HepG2 (cell line): Measurements from ENCODE around the gene ZDHHC7. TPM values are rescaled to one million over a fixed set of nuclear protein-coding genes. Genes with fewer than 3 reads are reported as not detected.

Source experiments
- ADNP ChIP-seq: sonication (generic); formaldehyde crosslinking; IDR thresholded peaks from 2 replicates; pipeline ENCODE4 v1.4.0; 2020; ENCODE audit warnings: missing genetic modification reagents
- ARID2 ChIP-seq: sonication (generic); formaldehyde crosslinking; IDR thresholded peaks from 2 replicates; pipeline ENCODE4 v1.8.1; 2022; ENCODE audit warnings: mild to moderate bottlenecking, missing genetic modification reagents, borderline replicate concordance
- CHD2 ChIP-seq: IDR thresholded peaks from 2 replicates; pipeline ENCODE4 v1.6.1; 2011; ENCODE audit warnings: low read depth, low read length, improper control_type of control experiment
- DBP ChIP-seq: sonication (generic); formaldehyde crosslinking; IDR thresholded peaks from 2 replicates; pipeline ENCODE4 v1.4.0; 2020; ENCODE audit warnings: missing genetic modification reagents; ENCODE audit errors: not compliant biosample characterization
- ERF ChIP-seq: IDR thresholded peaks from 2 replicates; pipeline ENCODE4 v1.6.1; 2018; ENCODE audit warnings: missing biosample characterization, missing genetic modification reagents
- EZH2 ChIP-seq: conservative IDR thresholded peaks from 2 replicates; pipeline ENCODE4 v1.6.1; 2012; ENCODE audit warnings: mild to moderate bottlenecking, low read depth, low read length, moderate library complexity
- HBP1 ChIP-seq: IDR thresholded peaks from 2 replicates; pipeline ENCODE4 v1.6.1; 2016; ENCODE audit warnings: low read depth, control low read depth
- KDM5B ChIP-seq: sonication (generic); formaldehyde crosslinking; IDR thresholded peaks from 2 replicates; pipeline ENCODE4 v1.4.0; 2020; ENCODE audit warnings: missing genetic modification reagents, mild to moderate bottlenecking, borderline replicate concordance
- KLF15 ChIP-seq: sonication (generic); formaldehyde crosslinking; IDR thresholded peaks from 2 replicates; pipeline ENCODE4 v1.8.1; 2023; ENCODE audit warnings: borderline replicate concordance, mild to moderate bottlenecking, inconsistent platforms, missing genetic modification reagents, mixed read lengths
- MAFG ChIP-seq: sonication (generic); formaldehyde crosslinking; IDR thresholded peaks from 2 replicates; pipeline ENCODE4 v1.5.1; 2020; ENCODE audit warnings: mild to moderate bottlenecking, missing genetic modification reagents
- NCOA5 ChIP-seq: sonication (generic); formaldehyde crosslinking; IDR thresholded peaks from 2 replicates; pipeline ENCODE4 v1.4.0; 2020; ENCODE audit warnings: missing genetic modification reagents
- NFIB ChIP-seq: sonication (generic); formaldehyde crosslinking; IDR thresholded peaks from 2 replicates; pipeline ENCODE4 v1.9.0; 2021; ENCODE audit warnings: missing genetic modification reagents, mild to moderate bottlenecking, borderline replicate concordance
- SPEN ChIP-seq: sonication (generic); formaldehyde crosslinking; IDR thresholded peaks from 2 replicates; pipeline ENCODE4 v1.5.1; 2020; ENCODE audit warnings: low read depth, mild to moderate bottlenecking, missing genetic modification reagents
- STAG1 ChIP-seq: sonication (generic); formaldehyde crosslinking; IDR thresholded peaks from 2 replicates; pipeline ENCODE4 v1.4.0; 2020; ENCODE audit warnings: missing genetic modification reagents
- TBX3 ChIP-seq: fragments of 450-650 bp; IDR thresholded peaks from 2 replicates; pipeline ENCODE4 v1.6.1; 2017; ENCODE audit warnings: antibody characterized with exemption, mild to moderate bottlenecking, inconsistent platforms, borderline replicate concordance
- TIGD3 ChIP-seq: sonication (generic); formaldehyde crosslinking; IDR thresholded peaks from 2 replicates; pipeline ENCODE4 v1.5.1; 2020; ENCODE audit warnings: mild to moderate bottlenecking, missing genetic modification reagents, borderline replicate concordance
- ZBTB1 ChIP-seq: sonication (generic); formaldehyde crosslinking; IDR thresholded peaks from 2 replicates; pipeline ENCODE4 v1.4.0; 2020; ENCODE audit warnings: missing genetic modification reagents, borderline replicate concordance
- ZEB1 ChIP-seq: IDR thresholded peaks from 2 replicates; pipeline ENCODE4 v1.6.1; 2012; ENCODE audit warnings: mild to moderate bottlenecking, low read depth, inconsistent platforms; ENCODE audit not compliant: insufficient replicate concordance
- ZNF530 ChIP-seq: sonication (generic); formaldehyde crosslinking; IDR thresholded peaks from 2 replicates; pipeline ENCODE4 v1.5.0; 2020; ENCODE audit warnings: low read depth, mild to moderate bottlenecking, missing genetic modification reagents
- ZNF570 ChIP-seq: sonication (generic); formaldehyde crosslinking; IDR thresholded peaks from 2 replicates; pipeline ENCODE4 v1.4.0; 2020; ENCODE audit warnings: mild to moderate bottlenecking, missing genetic modification reagents, borderline replicate concordance
- ZNF800 ChIP-seq: sonication (generic); formaldehyde crosslinking; IDR thresholded peaks from 2 replicates; pipeline ENCODE4 v1.4.0; 2020; ENCODE audit warnings: missing genetic modification reagents
- ZNF816 ChIP-seq: sonication (generic); formaldehyde crosslinking; IDR thresholded peaks from 2 replicates; pipeline ENCODE4 v1.8.0; 2022; ENCODE audit warnings: missing genetic modification reagents, mild to moderate bottlenecking, borderline replicate concordance
- ZNF891 ChIP-seq: sonication (generic); formaldehyde crosslinking; IDR thresholded peaks from 2 replicates; pipeline ENCODE4 v1.5.0; 2020; ENCODE audit warnings: mild to moderate bottlenecking, missing genetic modification reagents
- ZSCAN31 ChIP-seq: sonication (generic); formaldehyde crosslinking; IDR thresholded peaks from 2 replicates; pipeline ENCODE4 v1.5.0; 2020; ENCODE audit warnings: low read depth, mild to moderate bottlenecking, missing genetic modification reagents
- polyA plus RNA-seq, 8 experiments: library from polyadenylated mRNA; depleted of rRNA in 3 of 8; stranded (reverse) in 7 of 8; unstranded in 1 of 8; fragments of >200 nt; fragmentation: Illumina TruSeq in 4 of 8; extraction: Trizol in 4 of 8; gene quantifications; 2 replicates each; pipeline versions ENCODE4 v1.2.1 to v1.2.3, GENCODE V29; 2011 to 2016; ENCODE audit warnings: low read depth in 4 of 8, missing spikeins in 1 of 8, mixed read lengths in 1 of 8; ENCODE audit not compliant: insufficient read depth in 1 of 8
- total RNA-seq, 5 experiments: library from RNA; depleted of rRNA; stranded (reverse); fragments of >200 nt; fragmentation: Illumina TruSeq; extraction: Trizol; gene quantifications; 2 replicates each; pipeline ENCODE4 v1.2.3, GENCODE V29; 2016; ENCODE audit warnings: low read depth in 1 of 5

Gene ZDHHC7
- total and polyA plus RNA-seq, 2 of the 13 experiments (the other 11 are each of a cell fraction or from before 2014, with no cell fraction given) = 46.8 to 67.6 TPM

GRCh38 chr16:85046931-85047866 is 35.9 kb upstream of the ZDHHC7 start (continued):
- TF ChIP-seq MAFG (no peak), ZBTB1 (CRISPR knock-in tag) (no peak), DBP (CRISPR knock-in tag) (no peak), ZEB1 (no peak), ZNF530 (CRISPR knock-in tag) (no peak), NCOA5 (CRISPR knock-in tag) (no peak), ZNF891 (CRISPR knock-in tag) (no peak), ERF (CRISPR knock-in tag) (peak; percentile 43; the same call in 1 of the 2 replicates), STAG1 (CRISPR knock-in tag) (no peak), ZNF570 (CRISPR knock-in tag) (no peak), ZNF800 (CRISPR knock-in tag) (0 out of 2 replicates have a peak, but pooled peaks have one; percentile 58), NFIB (CRISPR knock-in tag) (no peak), ZSCAN31 (CRISPR knock-in tag) (no peak), ARID2 (CRISPR knock-in tag) (0 out of 2 replicates have a peak, but pooled peaks have one; percentile 56), TBX3 (no peak), TIGD3 (CRISPR knock-in tag) (no peak), ADNP (CRISPR knock-in tag) (no peak), KDM5B (no peak), SPEN (peak; percentile 69; the same call in 1 of the 2 replicates), ZNF816 (CRISPR knock-in tag) (no peak), KLF15 (CRISPR knock-in tag) (no peak), CHD2 (no peak), HBP1 (CRISPR knock-in tag) (0 out of 2 replicates have a peak, but pooled peaks have one; percentile 30), EZH2 (0 out of 2 replicates have a peak, but pooled peaks have one; percentile 17)
